Measurements from ENCODE around the gene DPY19L3.

Gene DPY19L3

GRCh38 chr19:32469795-32470194 is 64.2 kb downstream of the DPY19L3 start:
- TF ChIP-seq TEAD4 (IDR thresholded peaks at IDR 0.05) (no peak), TCF12 (IDR thresholded peaks at IDR 0.05; ENCODE audit: low read depth) (no peak), EP300 (IDR thresholded peaks at IDR 0.05; ENCODE audit: borderline replicate concordance) (no peak), EGR1 (IDR thresholded peaks at IDR 0.05) (no peak), USF1 (IDR thresholded peaks at IDR 0.05) (no peak)

GRCh38 chr19:32471095-32471494 is 65.5 kb downstream of the DPY19L3 start:
- TF ChIP-seq USF1 (IDR thresholded peaks at IDR 0.05): no peak
- no peak for TF ChIP-seq MAX (IDR thresholded peaks at IDR 0.05)
- no peak for TF ChIP-seq YY1 (IDR thresholded peaks at IDR 0.05; ENCODE audit: low read depth)
- no peak for TF ChIP-seq TAF1 (IDR thresholded peaks at IDR 0.05; ENCODE audit: low read depth)
- no peak for TF ChIP-seq FOXM1 (IDR thresholded peaks at IDR 0.05; ENCODE audit: borderline replicate concordance, low read depth)

- TF ChIP-seq TEAD4 (IDR thresholded peaks at IDR 0.05) (no peak), FOXM1 (IDR thresholded peaks at IDR 0.05; ENCODE audit: borderline replicate concordance, low read depth) (no peak), EGR1 (IDR thresholded peaks at IDR 0.05) (no peak), MAX (IDR thresholded peaks at IDR 0.05) (no peak), CREB1 (IDR thresholded peaks at IDR 0.05; ENCODE audit: low read depth) (no peak), YY1 (IDR thresholded peaks at IDR 0.05; ENCODE audit: low read depth) (no peak), TAF1 (IDR thresholded peaks at IDR 0.05; ENCODE audit: low read depth) (no peak), ZBTB7A (IDR thresholded peaks at IDR 0.05; ENCODE audit: low read depth) (no peak), CEBPB (IDR thresholded peaks at IDR 0.05) (no peak), EP300 (IDR thresholded peaks at IDR 0.05; ENCODE audit: borderline replicate concordance) (no peak)
Observed at GRCh38 chr19:32471811-32472210, 66.2 kb downstream of the DPY19L3 start.

GRCh38 chr19:32475141-32476031 is 69.8 kb downstream of the DPY19L3 start:
- TF ChIP-seq CREB1 (IDR thresholded peaks at IDR 0.05; ENCODE audit: low read depth) (no peak), RAD21 (IDR thresholded peaks at IDR 0.05; ENCODE audit: low read depth) (no peak), EGR1 (IDR thresholded peaks at IDR 0.05) (no peak), MAX (IDR thresholded peaks at IDR 0.05) (no peak), TEAD4 (IDR thresholded peaks at IDR 0.05) (no peak), YY1 (IDR thresholded peaks at IDR 0.05; ENCODE audit: low read depth) (no peak), ZBTB7A (IDR thresholded peaks at IDR 0.05; ENCODE audit: low read depth) (no peak), USF1 (IDR thresholded peaks at IDR 0.05) (no peak), CEBPB (IDR thresholded peaks at IDR 0.05) (no peak), FOXM1 (IDR thresholded peaks at IDR 0.05; ENCODE audit: borderline replicate concordance, low read depth) (no peak)

- TF ChIP-seq MAX (IDR thresholded peaks at IDR 0.05) (no peak), EP300 (IDR thresholded peaks at IDR 0.05; ENCODE audit: borderline replicate concordance) (no peak), FOXM1 (IDR thresholded peaks at IDR 0.05; ENCODE audit: borderline replicate concordance, low read depth) (no peak), REST (IDR thresholded peaks at IDR 0.05; ENCODE audit: low read depth) (no peak), USF1 (IDR thresholded peaks at IDR 0.05) (no peak), CREB1 (IDR thresholded peaks at IDR 0.05; ENCODE audit: low read depth) (no peak), TEAD4 (IDR thresholded peaks at IDR 0.05) (no peak), TCF12 (IDR thresholded peaks at IDR 0.05; ENCODE audit: low read depth) (no peak), CEBPB (IDR thresholded peaks at IDR 0.05) (no peak), EGR1 (IDR thresholded peaks at IDR 0.05) (no peak), YY1 (IDR thresholded peaks at IDR 0.05; ENCODE audit: low read depth) (no peak), RAD21 (IDR thresholded peaks at IDR 0.05; ENCODE audit: low read depth) (no peak), NFIC (IDR thresholded peaks at IDR 0.05) (no peak), ZBTB7A (IDR thresholded peaks at IDR 0.05; ENCODE audit: low read depth) (no peak)
Observed at GRCh38 chr19:32476032-32476350, 70.4 kb downstream of the DPY19L3 start.

GRCh38 chr19:32480321-32480720 is 74.8 kb downstream of the DPY19L3 start:
- TF ChIP-seq CREB1 (IDR thresholded peaks at IDR 0.05; ENCODE audit: low read depth) (no peak), CEBPB (IDR thresholded peaks at IDR 0.05) (no peak), NFIC (IDR thresholded peaks at IDR 0.05) (no peak), EGR1 (IDR thresholded peaks at IDR 0.05) (no peak), REST (IDR thresholded peaks at IDR 0.05; ENCODE audit: low read depth) (no peak), MAX (IDR thresholded peaks at IDR 0.05) (no peak), RAD21 (IDR thresholded peaks at IDR 0.05; ENCODE audit: low read depth) (no peak), EP300 (IDR thresholded peaks at IDR 0.05; ENCODE audit: borderline replicate concordance) (no peak), YY1 (IDR thresholded peaks at IDR 0.05; ENCODE audit: low read depth) (no peak), TAF1 (IDR thresholded peaks at IDR 0.05; ENCODE audit: low read depth) (no peak), TEAD4 (IDR thresholded peaks at IDR 0.05) (no peak), ZBTB7A (IDR thresholded peaks at IDR 0.05; ENCODE audit: low read depth) (no peak), USF1 (IDR thresholded peaks at IDR 0.05) (no peak), TCF12 (IDR thresholded peaks at IDR 0.05; ENCODE audit: low read depth) (no peak), FOXM1 (IDR thresholded peaks at IDR 0.05; ENCODE audit: borderline replicate concordance, low read depth) (no peak)
